Measurements from ENCODE around the gene TIGD1. TPM values are rescaled to one million over a fixed set of nuclear protein-coding genes. Genes with fewer than 3 reads are reported as not detected.

The TIGD1 gene
- polyA plus RNA-seq, 1 donor (not counting 4 experiments of a cell fraction or from before 2014, with no cell fraction given), result 2.3 TPM

DNA sequence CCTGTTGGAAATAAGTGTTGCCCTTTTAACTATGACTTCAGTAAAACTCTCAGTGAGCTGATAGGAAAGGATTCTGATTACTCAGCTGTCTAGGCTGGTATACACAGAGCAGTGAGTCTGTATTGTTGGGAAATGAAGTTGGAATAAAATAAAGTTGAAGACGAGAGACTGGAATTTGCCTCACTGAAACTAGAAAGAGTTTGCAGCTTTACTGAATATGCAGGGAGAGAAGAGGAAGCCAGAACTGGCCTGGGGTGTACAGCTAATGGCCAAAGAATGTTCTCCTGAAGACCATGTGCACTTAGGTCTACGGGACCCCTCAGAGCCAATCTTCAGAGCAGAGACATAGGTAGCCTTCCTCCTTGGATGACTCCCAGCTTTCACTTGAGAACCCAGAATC is 26.6 kb upstream of the TIGD1 start:
- H3K9me3 ChIP-seq (ENCODE audit: control insufficient read depth, low read depth, low read length), result no peaks in the 10 kb centered on the region
- H3K4me2 ChIP-seq (ENCODE audit: control insufficient read depth, extremely low read depth, insufficient read depth, low read depth, low read length), result no peak overlapping the region
- FAIRE-seq (no peak), DNase-seq (ENCODE audit: low read depth, low spot score) (no peak)
- no peak overlapping the region for H2AFZ ChIP-seq (ENCODE audit: control insufficient read depth, low read length)
- no peaks in the 10 kb centered on the region for H4K20me1 ChIP-seq (ENCODE audit: control insufficient read depth, extremely low read depth, insufficient read depth, low read length)
- no peaks in the 10 kb centered on the region for H3K4me1 ChIP-seq (ENCODE audit: control insufficient read depth, extremely low read depth, insufficient read depth, low read length)
- dilution Hi-C loops (cut with MboI; ENCODE audit: extremely low pct_ligation_motif_present, low sequenced_read_pairs), result no loop called here
- TF ChIP-seq EZH2 (IDR thresholded peaks at IDR 0.05; ENCODE audit: low read length), result no peak
- TF ChIP-seq, protein P1, sequence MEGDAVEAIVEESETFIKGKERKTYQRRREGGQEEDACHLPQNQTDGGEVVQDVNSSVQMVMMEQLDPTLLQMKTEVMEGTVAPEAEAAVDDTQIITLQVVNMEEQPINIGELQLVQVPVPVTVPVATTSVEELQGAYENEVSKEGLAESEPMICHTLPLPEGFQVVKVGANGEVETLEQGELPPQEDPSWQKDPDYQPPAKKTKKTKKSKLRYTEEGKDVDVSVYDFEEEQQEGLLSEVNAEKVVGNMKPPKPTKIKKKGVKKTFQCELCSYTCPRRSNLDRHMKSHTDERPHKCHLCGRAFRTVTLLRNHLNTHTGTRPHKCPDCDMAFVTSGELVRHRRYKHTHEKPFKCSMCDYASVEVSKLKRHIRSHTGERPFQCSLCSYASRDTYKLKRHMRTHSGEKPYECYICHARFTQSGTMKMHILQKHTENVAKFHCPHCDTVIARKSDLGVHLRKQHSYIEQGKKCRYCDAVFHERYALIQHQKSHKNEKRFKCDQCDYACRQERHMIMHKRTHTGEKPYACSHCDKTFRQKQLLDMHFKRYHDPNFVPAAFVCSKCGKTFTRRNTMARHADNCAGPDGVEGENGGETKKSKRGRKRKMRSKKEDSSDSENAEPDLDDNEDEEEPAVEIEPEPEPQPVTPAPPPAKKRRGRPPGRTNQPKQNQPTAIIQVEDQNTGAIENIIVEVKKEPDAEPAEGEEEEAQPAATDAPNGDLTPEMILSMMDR (optimal IDR thresholded peaks at IDR 0.05 in 1 of 3, IDR thresholded peaks at IDR 0.05 in 1 of 3, conservative IDR thresholded peaks at IDR 0.05 in 1 of 3; ENCODE audit: extremely low read depth in 1 of 3, insufficient read depth in 2 of 3, low read length in 3 of 3), result no peak
- no peaks in the 10 kb centered on the region for H3K27me3 ChIP-seq (ENCODE audit: control insufficient read depth, extremely low read depth, insufficient read depth, low read length)
- H3K4me3 ChIP-seq (ENCODE audit: control insufficient read depth in 2 of 3, extremely low read depth in 1 of 3, insufficient read depth in 2 of 3, low read depth in 1 of 3, low read length in 3 of 3), result no peak overlapping the region
- H3K79me2 ChIP-seq (ENCODE audit: control insufficient read depth, insufficient read depth, low read length), result no peaks in the 10 kb centered on the region
- peaks cover 10 to 13% of the 10 kb centered on the region in 2 experiments for H3K36me3 ChIP-seq (ENCODE audit: control insufficient read depth in 2 of 2, extremely low read depth in 1 of 2, insufficient read depth in 2 of 2, low read length in 2 of 2)
- no peak overlapping the region for H3K27ac ChIP-seq (ENCODE audit: control insufficient read depth, insufficient read depth, low read length)
- H3K9ac ChIP-seq (ENCODE audit: control insufficient read depth, extremely low read depth, insufficient read depth, low read length), result no peak overlapping the region
- H3K9me1 ChIP-seq (ENCODE audit: control insufficient read depth, extremely low read depth, insufficient read depth, low read length), result no peaks in the 10 kb centered on the region

DNA sequence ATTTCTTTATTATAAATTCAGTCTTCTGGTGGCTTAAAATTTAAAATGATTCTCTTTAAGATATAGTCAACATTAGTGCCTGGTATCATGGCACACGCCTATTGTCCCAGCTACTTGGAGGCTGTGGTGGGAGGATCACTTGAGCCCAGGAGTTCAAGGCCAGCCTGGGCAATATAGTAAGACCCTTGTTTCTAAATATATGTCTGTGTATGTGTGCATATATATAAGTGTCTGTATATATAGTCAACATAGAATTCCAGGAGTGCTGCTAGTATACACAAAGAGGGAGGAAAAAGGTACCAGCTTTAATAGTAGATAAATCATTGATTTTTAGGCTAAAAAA is 25.0 kb upstream of the TIGD1 start:
- Histone ChIP-seq H3K4me2 (ENCODE audit: control insufficient read depth, extremely low read depth, insufficient read depth, low read depth, low read length) (no peak overlapping the region), H3K9me1 (ENCODE audit: control insufficient read depth, extremely low read depth, insufficient read depth, low read length) (no peaks in the 10 kb centered on the region), H3K79me2 (ENCODE audit: control insufficient read depth, insufficient read depth, low read length) (no peaks in the 10 kb centered on the region), H3K4me1 (ENCODE audit: control insufficient read depth, extremely low read depth, insufficient read depth, low read length) (no peaks in the 10 kb centered on the region), H4K20me1 (ENCODE audit: control insufficient read depth, extremely low read depth, insufficient read depth, low read length) (no peaks in the 10 kb centered on the region), H3K9me3 (ENCODE audit: control insufficient read depth, low read depth, low read length) (no peaks in the 10 kb centered on the region), H3K36me3 (ENCODE audit: control insufficient read depth in 2 of 2, extremely low read depth in 1 of 2, insufficient read depth in 2 of 2, low read length in 2 of 2) (peaks cover 2 to 12% of the 10 kb centered on the region in 2 experiments), H2AFZ (ENCODE audit: control insufficient read depth, low read length) (no peak overlapping the region), H3K27me3 (ENCODE audit: control insufficient read depth, extremely low read depth, insufficient read depth, low read length) (no peaks in the 10 kb centered on the region), H3K4me3 (ENCODE audit: control insufficient read depth in 2 of 3, extremely low read depth in 1 of 3, insufficient read depth in 2 of 3, low read depth in 1 of 3, low read length in 3 of 3) (no peak overlapping the region), H3K27ac (ENCODE audit: control insufficient read depth, insufficient read depth, low read length) (no peak overlapping the region), H3K9ac (ENCODE audit: control insufficient read depth, extremely low read depth, insufficient read depth, low read length) (no peak overlapping the region)
- dilution Hi-C loops (cut with MboI; ENCODE audit: extremely low pct_ligation_motif_present, low sequenced_read_pairs), result no loop called here
- no peak for DNase-seq (ENCODE audit: low read depth, low spot score)
- TF ChIP-seq, protein P1 (optimal IDR thresholded peaks at IDR 0.05 in 1 of 3, IDR thresholded peaks at IDR 0.05 in 1 of 3, conservative IDR thresholded peaks at IDR 0.05 in 1 of 3; ENCODE audit: extremely low read depth in 1 of 3, insufficient read depth in 2 of 3, low read length in 3 of 3), result no peak
- TF ChIP-seq EZH2 (IDR thresholded peaks at IDR 0.05; ENCODE audit: low read length), result no peak
- no peak for FAIRE-seq

All from keratinocyte (primary cell).